Prostate gland (tissue), 2 donors: Measurements from ENCODE around the gene HSD11B1L.

Experiments used
- CTCF ChIP-seq, 4 experiments: fragments of 200-600 bp in 2 of 4; fragments of 450-650 bp in 2 of 4; sonication (generic) in 2 of 4; IDR thresholded peaks; 1 replicate in 3 of 4; 2 replicates in 1 of 4; pipeline ENCODE4 v1.5.1; 2016 to 2019; ENCODE audit warnings: antibody characterized with exemption in 4 of 4, mild to moderate bottlenecking in 2 of 4, moderate library complexity in 2 of 4
- POLR2A ChIP-seq: fragments of 450-650 bp; IDR thresholded peaks from one replicate; pipeline ENCODE4 v1.6.1; 2016; ENCODE audit warnings: antibody characterized with exemption, mild to moderate bottlenecking

GRCh38 chr19:5674714-5675113, 6.1 kb upstream of the HSD11B1L start:
- TF ChIP-seq CTCF (IDR thresholded peaks at IDR 0.05) (no peak), POLR2A (no peak)
